PFSK-1 (cell line): ENCODE data around the gene ANKRD2.

Experiments used
- FOXP2 ChIP-seq: optimal IDR thresholded peaks from 2 replicates; pipeline ENCODE3; 2011; ENCODE audit warnings: borderline replicate concordance, control low read depth, inconsistent platforms; ENCODE audit not compliant: insufficient read depth; ENCODE audit errors: extremely low read length, extremely low read depth
- POLR2AphosphoS5 ChIP-seq: IDR thresholded peaks from 2 replicates; pipeline ENCODE4 v1.6.1; 2012; ENCODE audit warnings: low read depth, mild to moderate bottlenecking, control low read depth, low read length, moderate library complexity
- REST ChIP-seq, 2 experiments: IDR thresholded peaks; 2 replicates each; pipeline versions ENCODE4 v1.6.1 to v1.8.0; 2011 to 2012; ENCODE audit warnings: low read depth in 2 of 2, low read length in 2 of 2, control low read depth in 1 of 2, inconsistent platforms in 1 of 2, mild to moderate bottlenecking in 1 of 2, moderate library complexity in 1 of 2; ENCODE audit not compliant: insufficient read depth in 1 of 2
- SIN3A ChIP-seq: IDR thresholded peaks from 2 replicates; pipeline ENCODE4 v1.6.1; 2012; ENCODE audit warnings: mild to moderate bottlenecking, low read length, moderate library complexity, borderline replicate concordance; ENCODE audit not compliant: insufficient read depth
- TAF1 ChIP-seq: IDR thresholded peaks from 2 replicates; pipeline ENCODE4 v1.6.1; 2012; ENCODE audit warnings: low read length, control low read depth, borderline replicate concordance; ENCODE audit not compliant: insufficient read depth

The ANKRD2 gene

GRCh38 chr10:97543025-97543546 lies 29.5 kb upstream of the ANKRD2 start:
- TF ChIP-seq SIN3A (peak; percentile 85; the same call in 1 of the 2 replicates), FOXP2 (peak; percentile 90), TAF1 (no peak; the same call in 1 of the 2 replicates), POLR2AphosphoS5 (peak; percentile 33; the same call in 1 of the 2 replicates), REST (IDR thresholded peaks at IDR 0.05; ENCODE audit: insufficient read depth in 1 of 2, low read depth in 2 of 2, low read length in 2 of 2) (no peak)

DNA sequence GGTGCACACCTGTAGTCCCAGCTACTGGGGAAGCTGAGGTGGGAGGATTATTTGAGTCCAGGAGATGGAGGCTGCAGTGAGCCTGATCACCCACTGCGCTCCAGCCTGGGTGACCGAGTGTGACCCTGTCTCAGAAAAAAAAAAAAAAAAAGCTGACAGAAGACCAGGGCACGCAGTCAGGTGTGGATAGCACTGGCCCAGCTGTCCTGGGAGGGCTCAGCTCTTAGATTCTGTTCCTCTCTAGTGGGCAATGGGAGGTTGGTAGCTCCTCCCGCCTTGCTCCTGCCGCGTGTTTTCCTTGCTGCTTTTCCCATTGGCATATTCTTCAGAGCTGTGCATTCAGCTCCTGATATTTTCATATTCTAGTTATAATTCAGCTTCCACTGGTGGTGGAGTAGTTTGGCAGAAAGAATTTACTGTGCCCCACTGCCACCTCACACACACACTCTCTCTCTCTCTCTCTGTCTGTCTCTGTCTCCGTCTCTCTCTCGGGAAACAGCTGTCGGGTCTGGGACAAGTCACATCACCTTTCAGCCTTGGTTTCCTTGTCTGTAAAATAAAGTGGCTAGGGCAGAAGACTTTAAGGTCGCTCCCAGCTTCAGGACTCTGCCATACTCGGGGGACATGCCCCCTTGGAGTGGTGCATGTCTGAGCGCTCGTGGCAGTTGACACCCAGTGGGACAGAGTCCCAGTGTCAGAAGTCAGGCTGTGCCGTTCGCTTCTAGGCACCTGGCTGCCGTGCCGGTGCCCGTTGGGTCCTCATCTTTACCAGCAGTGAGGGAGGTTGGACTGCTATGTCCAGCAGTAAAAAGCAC lies 25.9 kb upstream of the ANKRD2 start:
- no peak for TF ChIP-seq SIN3A
- TF ChIP-seq FOXP2 = no peak
- TF ChIP-seq TAF1 = no peak
- no peak for TF ChIP-seq REST (IDR thresholded peaks at IDR 0.05; ENCODE audit: insufficient read depth in 1 of 2, low read depth in 2 of 2, low read length in 2 of 2)
- TF ChIP-seq POLR2AphosphoS5 = no peak

GRCh38 chr10:97547271-97547600 lies 25.3 kb upstream of the ANKRD2 start:
- no peak for TF ChIP-seq SIN3A
- no peak for TF ChIP-seq TAF1
- no peak for TF ChIP-seq FOXP2
- no peak for TF ChIP-seq REST (IDR thresholded peaks at IDR 0.05; ENCODE audit: insufficient read depth in 1 of 2, low read depth in 2 of 2, low read length in 2 of 2)
- TF ChIP-seq POLR2AphosphoS5 = no peak

DNA sequence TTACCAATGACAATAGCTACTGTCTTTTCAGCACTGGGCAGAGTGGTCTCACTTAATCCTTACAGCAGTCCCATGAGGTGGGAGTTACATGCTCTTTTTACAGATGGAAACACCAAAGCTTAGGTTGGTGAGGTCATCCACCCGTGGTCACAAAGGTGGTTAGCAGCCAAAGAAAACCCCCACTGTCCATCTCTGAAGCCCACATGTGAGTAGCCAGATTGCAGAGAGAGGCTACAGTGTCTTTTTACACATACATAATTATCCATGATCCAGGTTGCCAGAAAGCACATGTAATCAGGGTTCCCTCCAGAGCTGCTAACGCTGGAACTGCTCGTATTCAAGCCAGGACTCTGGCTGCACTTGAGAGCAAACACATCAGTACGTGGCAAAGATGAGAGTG lies 24.6 kb upstream of the ANKRD2 start:
- TF ChIP-seq POLR2AphosphoS5 = no peak
- no peak for TF ChIP-seq FOXP2
- TF ChIP-seq REST (IDR thresholded peaks at IDR 0.05; ENCODE audit: insufficient read depth in 1 of 2, low read depth in 2 of 2, low read length in 2 of 2) = no peak
- TF ChIP-seq TAF1 = no peak
- no peak for TF ChIP-seq SIN3A
